K562 (cell line): ENCODE results near the gene SLC16A4. TPM values are rescaled to one million over a fixed set of nuclear protein-coding genes. Genes with fewer than 3 reads are reported as not detected.

Source experiments
- ATAC-seq: fragments of 200-7000 bp; cut with Tn5 transposase; 3 replicates; pipeline ENCODE4 v1.9.1; 2020; ENCODE audit warnings: moderate library complexity
- BruUV-seq: library from RNA; stranded (reverse); fragments of 400-500 nt; replicated peaks from 2 replicates; lab custom pipeline; 2021; lab: Mats Ljungman, UMichigan
- CTCF ChIA-PET: fragments of 300-600 bp; formaldehyde crosslinking; extraction: SDS; loops from one replicate; lab custom pipeline; 2021; ENCODE audit warnings: low intra/inter-chr PET ratio; lab: Yijun Ruan, JAX
- POLR2A ChIA-PET: fragments of 300-600, 350-650 bp; sonication (Branson Sonifier 250); formaldehyde crosslinking; extraction: SDS; loops from one replicate; lab custom pipeline; 2021; ENCODE audit warnings: antibody characterized with exemption, inconsistent platforms; lab: Yijun Ruan, JAX
- DNase-seq, 4 experiments: peaks; one replicate each; pipeline versions ENCODE4 v3.0.0 to v3.0.0-alpha.2; 2011 to 2018; ENCODE audit warnings: low spot score in 3 of 4, mixed read lengths in 3 of 4; ENCODE audit errors: extremely low read depth in 1 of 4
- FAIRE-seq: peaks from 2 replicates; lab custom pipeline; 2011; peaks lifted over from hg19 to GRCh38; lab: Jason Lieb, UNC
- H2AFZ ChIP-seq: 2 replicates; pipeline ENCODE4 v1.6.0; 2011; ENCODE audit warnings: low read depth, low read length, control low read depth, inconsistent platforms
- H3K27ac ChIP-seq: fragments of 200-600 bp; 3 replicates; pipeline ENCODE4 v1.8.0; 2011; ENCODE audit warnings: low read depth, mild to moderate bottlenecking, control low read depth, inconsistent platforms, low read length, moderate library complexity, mixed read lengths; ENCODE audit errors: extremely low read depth
- H3K27me3 ChIP-seq, 2 experiments: fragments of 300-600 bp in 1 of 2; 2 replicates in 1 of 2; 3 replicates in 1 of 2; pipeline versions ENCODE4 v1.6.0 to v1.8.0; 2011; ENCODE audit warnings: inconsistent platforms in 2 of 2, low read length in 2 of 2, mild to moderate bottlenecking in 1 of 2, mixed read lengths in 1 of 2, moderate library complexity in 1 of 2; ENCODE audit not compliant: control insufficient read depth in 2 of 2, insufficient read depth in 2 of 2
- H3K36me3 ChIP-seq: fragments of 300-600 bp; 3 replicates; pipeline ENCODE4 v1.8.0; 2011; ENCODE audit warnings: mild to moderate bottlenecking, low read length, inconsistent platforms; ENCODE audit not compliant: control insufficient read depth, insufficient read depth
- H3K4me1 ChIP-seq, 2 experiments: fragments of 200-600 bp in 1 of 2; replicated peaks in 1 of 2; 2 replicates in 1 of 2; 3 replicates in 1 of 2; pipeline versions ENCODE4 v1.5.1 to v1.8.0; 2011; ENCODE audit warnings: inconsistent platforms in 2 of 2, low read length in 2 of 2, mild to moderate bottlenecking in 1 of 2, mixed read lengths in 1 of 2, moderate library complexity in 1 of 2; ENCODE audit not compliant: control insufficient read depth in 2 of 2, insufficient read depth in 2 of 2
- H3K4me2 ChIP-seq: 2 replicates; pipeline ENCODE4 v1.6.1; 2011; ENCODE audit warnings: low read length, control low read depth, inconsistent platforms, mixed read lengths; ENCODE audit not compliant: insufficient read depth
- H3K4me3 ChIP-seq: fragments of 200-600 bp; sonication (generic), shearing (Covaris generic); 2 replicates; pipeline ENCODE4 v1.5.1; 2016; ENCODE audit warnings: control low read depth, inconsistent platforms
- H3K79me2 ChIP-seq: fragments of 200-600 bp; 3 replicates; pipeline ENCODE4 v1.8.0; 2011; ENCODE audit warnings: low read length, inconsistent platforms; ENCODE audit not compliant: control insufficient read depth, insufficient read depth
- H3K9ac ChIP-seq, 2 experiments: 2 replicates each; pipeline versions ENCODE4 v1.6.0 to v1.6.1; 2011; ENCODE audit warnings: low read depth in 2 of 2, low read length in 2 of 2, control low read depth in 1 of 2, inconsistent platforms in 1 of 2, mild to moderate bottlenecking in 1 of 2, mixed read lengths in 1 of 2; ENCODE audit not compliant: insufficient read depth in 1 of 2
- H3K9me1 ChIP-seq: one replicate; pipeline ENCODE4 v1.6.0; 2011; ENCODE audit warnings: inconsistent platforms, mild to moderate bottlenecking, low read length, moderate library complexity; ENCODE audit not compliant: control insufficient read depth, insufficient read depth
- H3K9me3 ChIP-seq: replicated peaks from 2 replicates; pipeline ENCODE4 v1.5.1; 2011; ENCODE audit warnings: low read depth, low read length, inconsistent platforms; ENCODE audit not compliant: control insufficient read depth, insufficient read depth
- H4K20me1 ChIP-seq: replicated peaks from 2 replicates; pipeline ENCODE4 v1.6.1; 2011; ENCODE audit warnings: low read length, inconsistent platforms, mixed read lengths; ENCODE audit not compliant: control insufficient read depth, insufficient read depth
- E2F6 ChIP-seq, 2 experiments: IDR thresholded peaks; 2 replicates each; pipeline ENCODE4 v1.6.1; 2011; ENCODE audit warnings: borderline replicate concordance in 1 of 2, control low read depth in 1 of 2, low read depth in 1 of 2, low read length in 1 of 2, mild to moderate bottlenecking in 1 of 2, mixed read lengths in 1 of 2, moderate library complexity in 1 of 2; ENCODE audit not compliant: insufficient read depth in 1 of 2, insufficient read length in 1 of 2, poor library complexity in 1 of 2, severe bottlenecking in 1 of 2; ENCODE audit errors: extremely low read depth in 1 of 2
- GATA2 ChIP-seq: sonication (generic); formaldehyde crosslinking; IDR thresholded peaks from 2 replicates; pipeline ENCODE4 v1.4.0; 2020; ENCODE audit warnings: mild to moderate bottlenecking, missing genetic modification reagents
- HMBOX1 ChIP-seq: sonication (generic); IDR thresholded peaks from 2 replicates; pipeline ENCODE4 v1.6.1; 2016
- KHSRP ChIP-seq: fragments of 450-650 bp; IDR thresholded peaks from 2 replicates; pipeline ENCODE4 v1.6.1; 2017
- MBD1 ChIP-seq: fragments of 250-450 bp; sonication (Bioruptor Pico); IDR thresholded peaks from 2 replicates; pipeline ENCODE4 v1.8.0; 2022; ENCODE audit warnings: inconsistent platforms
- NCOA4 ChIP-seq: fragments of 450-650 bp; IDR thresholded peaks from 2 replicates; pipeline ENCODE4 v1.6.1; 2018; ENCODE audit warnings: mild to moderate bottlenecking; ENCODE audit not compliant: partially characterized antibody
- NFIX ChIP-seq: fragments of 250-450 bp; sonication (Bioruptor Pico); IDR thresholded peaks from 2 replicates; pipeline ENCODE4 v1.4.0; 2020; ENCODE audit warnings: low read depth, mild to moderate bottlenecking, moderate library complexity
- SMARCE1 ChIP-seq: fragments of 450-650 bp; IDR thresholded peaks from 2 replicates; pipeline ENCODE4 v1.7.1; 2016; ENCODE audit warnings: mild to moderate bottlenecking
- TEAD4 ChIP-seq, 2 experiments: sonication (generic) in 1 of 2; formaldehyde crosslinking in 1 of 2; IDR thresholded peaks; 2 replicates each; pipeline versions ENCODE4 v1.6.1 to v1.8.0; 2012 to 2022; ENCODE audit warnings: borderline replicate concordance in 1 of 2, inconsistent platforms in 1 of 2, low read length in 1 of 2, mild to moderate bottlenecking in 1 of 2, missing genetic modification reagents in 1 of 2
- TSHZ1 ChIP-seq: fragments of 250-450 bp; sonication (Bioruptor Pico); IDR thresholded peaks from 2 replicates; pipeline ENCODE4 v1.4.0; 2020; ENCODE audit warnings: mild to moderate bottlenecking, moderate library complexity
- ZBTB9 ChIP-seq: fragments of 450-650 bp; formaldehyde crosslinking; IDR thresholded peaks from 2 replicates; pipeline ENCODE4 v1.4.0; 2020; ENCODE audit warnings: mild to moderate bottlenecking, moderate library complexity
- ZC3H11A ChIP-seq: IDR thresholded peaks from 2 replicates; pipeline ENCODE4 v1.6.1; 2012; ENCODE audit warnings: low read depth, low read length, improper control_type of control experiment
- ZNF584 ChIP-seq: fragments of 200-800 bp; sonication (Bioruptor generic); IDR thresholded peaks from 2 replicates; pipeline ENCODE4 v1.6.1; 2016; ENCODE audit warnings: low read depth, mild to moderate bottlenecking, missing genetic modification characterization, missing compliant biosample characterization
- WGBS: fragments of 100-300 bp; shearing (Covaris generic); methylation state at CpG from one replicate; pipeline ENCODE4 v1.1.6; 2016; ENCODE audit warnings: low coverage, mixed read lengths; ENCODE audit not compliant: insufficient coverage; ENCODE audit errors: missing lambda C conversion rate; 5-methylcytosine and 5-hydroxymethylcytosine counted together
- in situ Hi-C: fragments of 300-500 bp; cut with MboI; formaldehyde crosslinking; loops from 4 replicates; pipeline ENCODE4 v1.15.0; 2018; ENCODE audit warnings: inconsistent platforms, mixed read lengths
- intact Hi-C: fragments of 100-400 bp; cut with micrococcal nuclease; formaldehyde crosslinking; loops from 2 replicates; pipeline ENCODE4 v1.14.2; 2022
- polyA plus RNA-seq, 8 experiments: library from polyadenylated mRNA; depleted of rRNA in 4 of 8; stranded (reverse) in 5 of 8; unstranded in 3 of 8; fragments of >200 nt; fragmentation: Nextera tagmentation in 2 of 8; fragmentation: Illumina TruSeq in 1 of 8; extraction: Ambion mirVana in 2 of 8; extraction: Trizol in 1 of 8; gene quantifications; 2 replicates each; pipeline versions ENCODE4 v1.2.1 to v1.2.3, GENCODE V29; 2011 to 2014; ENCODE audit warnings: inconsistent platforms in 1 of 8, missing spikeins in 1 of 8
- total RNA-seq, 7 experiments: library from RNA; depleted of rRNA in 6 of 7; stranded (reverse); fragments of >200 nt in 6 of 7; fragmentation: Illumina TruSeq in 2 of 7; extraction: Trizol in 2 of 7; gene quantifications; 2 replicates each; pipeline versions ENCODE4 v1.2.1 to v1.2.3, GENCODE V29; 2011 to 2021; ENCODE audit warnings: low replicate concordance in 1 of 7

The SLC16A4 gene
- total and polyA plus RNA-seq, 9 of the 15 experiments (the other 6 are each of a cell fraction or from before 2014, with no cell fraction given), result 0.04 to 0.31 (median 0.18) TPM; not detected in 1

GRCh38 chr1:110346690-110347089 is 44.1 kb downstream of the SLC16A4 start:
- Histone ChIP-seq H3K9me1 (peaks cover 4% of the 10 kb centered on the region), H3K36me3 (peaks cover 98% of the 10 kb centered on the region), H2AFZ (no peak overlapping the region), H3K79me2 (peaks cover 100% of the 10 kb centered on the region), H3K4me2 (peak overlapping the region; percentile 63; the same call in 1 of the 2 replicates), H3K4me3 (no peak overlapping the region), H3K4me1 (peaks cover 4 to 61% of the 10 kb centered on the region in 2 experiments; a peak in 4 of 5 replicates), H3K27ac (no peak overlapping the region), H3K9me3 (no peaks in the 10 kb centered on the region), H3K27me3 (no peaks in the 10 kb centered on the region), H4K20me1 (peaks cover 83% of the 10 kb centered on the region), H3K9ac (no peak overlapping the region; a peak in 1 of 4 replicates)
- intact Hi-C loops (no loop called here), in situ Hi-C loops (no loop called here)
- DNase-seq, result no peak
- WGBS, result 62% methylated on average over 9 of the region's 9 CpGs
- ChIA-PET POLR2A (interaction anchor here (0.6 to 4.6 kb wide), 6 partner anchors 9 to 389 kb away, joined by 3 to 16 read pairs (median 3); no protein-coding TSS in a partner anchor), CTCF (no interaction called here)
- ATAC-seq, result no peak
- BruUV-seq, result no TSS peak
- FAIRE-seq, result no peak
- TF ChIP-seq ZBTB9 (no peak), E2F6 (IDR thresholded peaks at IDR 0.05; ENCODE audit: borderline replicate concordance in 1 of 2, extremely low read depth in 1 of 2, insufficient read depth in 1 of 2, insufficient read length in 1 of 2, low read depth in 1 of 2, low read length in 1 of 2, poor library complexity in 1 of 2, severe bottlenecking in 1 of 2) (no peak), ZC3H11A (no peak), NCOA4 (no peak), ZNF584 (no peak), SMARCE1 (no peak), TSHZ1 (CRISPR knock-in tag) (no peak), MBD1 (CRISPR knock-in tag) (no peak), KHSRP (no peak), NFIX (no peak), GATA2 (CRISPR knock-in tag) (no peak), HMBOX1 (no peak), TEAD4 (IDR thresholded peaks at IDR 0.05; ENCODE audit: low read length) (no peak), TEAD4 (CRISPR knock-in tag; IDR thresholded peaks at IDR 0.05; ENCODE audit: borderline replicate concordance) (no peak)
